Thyroid gland (tissue), 4 donors: Measurements from ENCODE around the gene NHSL1.

Experiments used
- CTCF ChIP-seq, 6 experiments: fragments of 200-600 bp in 3 of 6; fragments of 450-650 bp in 3 of 6; sonication (generic) in 3 of 6; IDR thresholded peaks; one replicate each; pipeline ENCODE4 v1.5.1; 2016 to 2019; ENCODE audit warnings: antibody characterized with exemption in 6 of 6, mild to moderate bottlenecking in 2 of 6, inconsistent platforms in 1 of 6, moderate library complexity in 1 of 6
- POLR2A ChIP-seq, 2 donors: fragments of 450-650 bp; IDR thresholded peaks; one replicate each; pipeline ENCODE4 v1.6.1; 2017; ENCODE audit warnings: antibody characterized with exemption in 2 of 2, mild to moderate bottlenecking in 2 of 2, moderate library complexity in 1 of 2

- TF ChIP-seq POLR2A (IDR thresholded peaks at IDR 0.05) (no peak), CTCF (IDR thresholded peaks at IDR 0.05) (no peak)
Observed at GRCh38 chr6:138418118-138418742, 81.1 kb downstream of the NHSL1 start.
